Measurements from ENCODE around the gene SND1.

The SND1 gene

DNA sequence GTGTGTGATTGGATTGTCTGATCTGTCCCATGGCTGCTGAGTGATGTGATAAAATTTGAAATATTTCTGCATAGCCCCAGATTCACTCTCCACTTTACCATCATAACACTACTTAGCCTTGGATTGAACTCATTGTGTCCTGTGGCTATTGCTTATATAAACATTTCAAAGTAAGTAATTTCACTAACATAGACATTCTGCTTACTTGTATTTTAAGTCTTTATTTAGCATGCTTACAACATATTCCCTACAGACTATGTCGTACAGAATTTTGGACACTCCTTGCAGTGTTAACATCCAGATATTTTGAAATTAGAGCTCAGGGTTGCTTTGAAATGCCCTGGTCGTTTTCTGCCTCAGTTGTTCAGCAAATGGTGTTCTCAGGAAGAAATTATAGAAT, 261.7 kb downstream of the SND1 start:
- TF ChIP-seq, protein P1, sequence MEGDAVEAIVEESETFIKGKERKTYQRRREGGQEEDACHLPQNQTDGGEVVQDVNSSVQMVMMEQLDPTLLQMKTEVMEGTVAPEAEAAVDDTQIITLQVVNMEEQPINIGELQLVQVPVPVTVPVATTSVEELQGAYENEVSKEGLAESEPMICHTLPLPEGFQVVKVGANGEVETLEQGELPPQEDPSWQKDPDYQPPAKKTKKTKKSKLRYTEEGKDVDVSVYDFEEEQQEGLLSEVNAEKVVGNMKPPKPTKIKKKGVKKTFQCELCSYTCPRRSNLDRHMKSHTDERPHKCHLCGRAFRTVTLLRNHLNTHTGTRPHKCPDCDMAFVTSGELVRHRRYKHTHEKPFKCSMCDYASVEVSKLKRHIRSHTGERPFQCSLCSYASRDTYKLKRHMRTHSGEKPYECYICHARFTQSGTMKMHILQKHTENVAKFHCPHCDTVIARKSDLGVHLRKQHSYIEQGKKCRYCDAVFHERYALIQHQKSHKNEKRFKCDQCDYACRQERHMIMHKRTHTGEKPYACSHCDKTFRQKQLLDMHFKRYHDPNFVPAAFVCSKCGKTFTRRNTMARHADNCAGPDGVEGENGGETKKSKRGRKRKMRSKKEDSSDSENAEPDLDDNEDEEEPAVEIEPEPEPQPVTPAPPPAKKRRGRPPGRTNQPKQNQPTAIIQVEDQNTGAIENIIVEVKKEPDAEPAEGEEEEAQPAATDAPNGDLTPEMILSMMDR (IDR thresholded peaks at IDR 0.05; ENCODE audit: insufficient read depth, low read depth, low read length, missing control alignments), result no peak
- no peak overlapping the region for H3K4me3 ChIP-seq (ENCODE audit: low read depth, low read length)
- DNase-seq (ENCODE audit: low read depth), result no peak

DNA sequence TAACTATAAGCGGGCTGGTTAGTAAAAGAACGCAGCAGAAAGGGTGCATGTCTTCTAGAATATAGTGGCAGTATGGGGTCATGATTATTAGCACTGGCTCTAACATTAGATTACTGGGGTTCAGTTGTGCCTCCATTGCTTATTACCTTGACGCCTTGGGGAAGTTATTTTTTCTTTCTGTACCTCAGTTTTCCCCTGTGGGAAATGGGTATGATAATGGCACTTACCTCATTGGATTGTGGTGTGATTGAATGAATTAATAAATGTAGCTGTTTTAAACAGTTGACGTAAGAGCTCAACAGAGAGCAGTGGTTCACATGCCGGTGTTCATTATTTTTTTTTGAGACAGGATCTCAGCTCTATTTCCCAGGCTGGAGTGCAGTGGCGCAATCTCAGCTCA, 262.7 kb downstream of the SND1 start:
- TF ChIP-seq, protein P1 (IDR thresholded peaks at IDR 0.05; ENCODE audit: insufficient read depth, low read depth, low read length, missing control alignments), result no peak
- DNase-seq (ENCODE audit: low read depth), result no peak
- H3K4me3 ChIP-seq (ENCODE audit: low read depth, low read length), result no peak overlapping the region

DNA sequence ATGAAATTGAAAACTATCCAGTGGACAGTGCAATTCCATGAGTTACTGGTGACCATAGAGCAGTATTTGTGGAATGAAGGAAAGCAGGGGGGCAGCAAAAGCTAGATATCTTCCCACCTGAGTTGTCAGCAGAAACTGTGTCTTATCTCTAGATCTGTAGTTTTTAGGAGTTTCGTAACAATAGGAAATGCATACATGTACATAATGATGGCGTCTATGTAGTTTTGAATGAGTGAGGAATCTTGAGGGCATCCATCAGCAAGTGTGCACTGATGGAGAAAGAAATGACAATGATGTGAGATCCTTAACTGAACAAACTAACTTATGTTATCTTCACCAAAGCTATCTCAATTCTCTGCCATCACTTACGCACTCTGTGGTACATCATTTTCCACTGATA, 264.7 kb downstream of the SND1 start:
- H3K4me3 ChIP-seq (ENCODE audit: low read depth, low read length), result no peak overlapping the region
- TF ChIP-seq, protein P1 (IDR thresholded peaks at IDR 0.05; ENCODE audit: insufficient read depth, low read depth, low read length, missing control alignments), result no peak
- no peak for DNase-seq (ENCODE audit: low read depth)

DNA sequence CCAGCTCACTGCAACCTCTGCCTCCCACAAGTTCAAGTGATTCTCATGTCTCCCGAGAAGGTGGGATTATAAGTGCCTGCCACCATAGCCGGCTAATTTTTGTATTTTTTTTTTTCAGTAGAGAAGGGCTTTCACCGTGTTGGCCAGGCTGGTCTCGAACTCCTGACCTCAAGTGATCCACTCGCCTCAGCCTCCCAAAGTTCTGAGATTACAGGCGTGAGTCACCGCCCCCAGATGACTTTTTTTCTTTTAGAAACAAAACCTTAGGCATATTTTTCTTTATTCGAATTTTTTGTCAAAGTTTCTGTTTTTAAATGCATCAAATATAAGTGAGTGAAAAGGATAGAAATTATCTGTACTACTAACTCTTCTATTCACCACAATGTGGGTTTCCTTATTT, 266.1 kb downstream of the SND1 start:
- no peak for DNase-seq (ENCODE audit: low read depth)
- H3K4me3 ChIP-seq (ENCODE audit: low read depth, low read length), result no peak overlapping the region
- TF ChIP-seq, protein P1 (IDR thresholded peaks at IDR 0.05; ENCODE audit: insufficient read depth, low read depth, low read length, missing control alignments), result no peak

DNA sequence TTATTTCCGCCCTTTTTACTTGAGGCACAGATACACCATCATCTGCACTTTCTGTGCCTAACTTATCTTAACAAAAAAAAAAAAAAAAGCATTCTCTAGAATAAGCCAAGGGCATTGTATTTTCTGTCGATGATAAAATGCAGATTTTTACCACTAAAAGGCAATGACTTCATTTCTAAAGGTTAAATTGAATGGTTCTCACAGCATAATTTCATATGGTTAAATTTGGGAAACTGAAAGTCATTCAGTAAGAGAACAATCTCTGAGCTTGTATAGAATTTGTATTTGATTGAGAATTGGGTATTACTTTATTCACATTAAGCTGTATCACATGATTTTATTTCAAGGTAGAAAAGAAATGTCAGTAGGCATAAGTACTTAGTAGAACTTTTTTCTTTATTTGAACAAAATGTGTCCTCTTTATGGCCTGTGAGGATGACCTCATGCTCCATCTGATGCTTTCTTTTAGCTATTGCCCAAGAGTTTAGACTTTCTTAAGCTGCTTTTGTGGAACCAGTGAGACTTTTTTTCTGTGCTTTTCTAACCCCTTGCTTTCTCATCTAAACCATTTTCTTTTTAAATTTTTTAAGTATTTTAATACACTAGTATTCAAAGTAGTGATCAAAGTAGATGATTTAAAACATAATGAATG, 268.9 kb downstream of the SND1 start:
- H3K4me3 ChIP-seq (ENCODE audit: low read depth, low read length), result no peak overlapping the region
- no peak for DNase-seq (ENCODE audit: low read depth)
- TF ChIP-seq, protein P1 (IDR thresholded peaks at IDR 0.05; ENCODE audit: insufficient read depth, low read depth, low read length, missing control alignments), result no peak

DNA sequence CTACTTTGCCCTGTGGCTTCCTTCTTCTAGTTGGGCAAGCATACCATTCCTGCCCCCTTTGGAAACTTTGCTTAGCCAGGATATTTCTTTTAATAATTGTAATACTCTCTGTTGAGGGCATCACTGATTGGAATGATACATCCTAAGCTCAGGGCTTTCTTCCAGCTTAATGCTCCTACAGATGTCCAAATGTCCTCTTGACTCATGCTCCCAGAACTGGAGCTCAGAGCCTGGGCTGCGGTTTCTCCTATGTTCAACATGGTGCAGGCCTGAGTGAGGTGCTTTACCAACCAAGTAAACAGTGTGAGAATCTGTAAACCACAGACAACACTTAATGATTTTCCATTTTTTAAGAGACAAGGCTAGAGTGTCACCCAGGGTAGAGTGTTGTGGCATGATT, 270.7 kb downstream of the SND1 start:
- no peak overlapping the region for H3K4me3 ChIP-seq (ENCODE audit: low read depth, low read length)
- TF ChIP-seq, protein P1 (IDR thresholded peaks at IDR 0.05; ENCODE audit: insufficient read depth, low read depth, low read length, missing control alignments), result no peak

DNA sequence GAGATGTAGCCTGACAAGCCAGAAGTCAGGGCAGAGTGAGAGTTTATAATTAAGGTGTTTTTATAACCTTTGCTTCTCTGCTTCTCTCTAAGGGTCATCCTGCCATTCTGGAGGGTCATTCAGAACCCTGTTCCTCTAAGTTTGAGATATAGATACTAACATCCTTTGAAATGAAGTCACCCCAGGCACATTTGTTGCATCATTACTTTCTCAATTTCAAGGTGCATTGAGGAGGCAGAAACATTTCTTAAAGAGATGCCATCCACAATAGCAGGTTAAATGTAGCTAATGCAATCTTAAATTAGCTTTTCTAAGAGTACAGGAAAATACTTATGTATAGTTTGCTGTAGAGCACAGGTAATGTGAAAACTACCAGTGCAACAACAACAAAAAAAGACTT, 272.9 kb downstream of the SND1 start:
- no peak for DNase-seq (ENCODE audit: low read depth)
- H3K4me3 ChIP-seq (ENCODE audit: low read depth, low read length), result no peak overlapping the region
- TF ChIP-seq, protein P1 (IDR thresholded peaks at IDR 0.05; ENCODE audit: insufficient read depth, low read depth, low read length, missing control alignments), result no peak

More for the DNA sequence above, 270.7 kb downstream of the SND1 start:
- DNase-seq (ENCODE audit: low read depth), result no peak
